Neural progenitor cell (in vitro differentiated cells): Measurements from ENCODE around the gene THRB. TPM values are rescaled to one million over a fixed set of nuclear protein-coding genes. Genes with fewer than 3 reads are reported as not detected.
"Not testable (repeated sequence)": the region's sequence is repeated elsewhere in the genome, so short reads cannot be mapped to it uniquely, and the experiment has no call there.

Experiments
- DNase-seq: peaks from one replicate; pipeline ENCODE4 v3.0.0-alpha.2; 2016; ENCODE audit warnings: low spot score
- H2AFZ ChIP-seq: fragments of 200-600 bp; sonication (generic); replicated peaks from 2 replicates; pipeline ENCODE4 v1.6.1; 2016; ENCODE audit warnings: antibody characterized with exemption
- H3F3A ChIP-seq: fragments of 200-600 bp; sonication (generic); 2 replicates; pipeline ENCODE4 v1.6.1; 2016; ENCODE audit warnings: antibody characterized with exemption, low read depth
- H3K27ac ChIP-seq: fragments of 200-600 bp; sonication (generic); 2 replicates; pipeline ENCODE4 v1.5.1; 2016; ENCODE audit warnings: mild to moderate bottlenecking
- H3K27me3 ChIP-seq: fragments of 200-600 bp; sonication (generic); 2 replicates; pipeline ENCODE4 v1.6.1; 2016; ENCODE audit warnings: mild to moderate bottlenecking, moderate library complexity
- H3K36me3 ChIP-seq: fragments of 200-600 bp; sonication (generic); 2 replicates; pipeline ENCODE4 v1.5.1; 2016
- H3K4me1 ChIP-seq: fragments of 200-600 bp; sonication (generic); 2 replicates; pipeline ENCODE4 v1.6.1; 2016; ENCODE audit warnings: mixed run types
- H3K4me2 ChIP-seq: fragments of 200-600 bp; sonication (generic); 2 replicates; pipeline ENCODE4 v1.6.1; 2016
- H3K4me3 ChIP-seq: fragments of 200-600 bp; sonication (generic); 2 replicates; pipeline ENCODE4 v1.5.1; 2016
- H3K79me2 ChIP-seq: fragments of 200-600 bp; sonication (generic); 2 replicates; pipeline ENCODE4 v1.6.1; 2016; ENCODE audit warnings: low read depth
- H3K9ac ChIP-seq: fragments of 200-600 bp; sonication (generic); 2 replicates; pipeline ENCODE4 v1.6.1; 2016
- H3K9me3 ChIP-seq: fragments of 200-600 bp; sonication (generic); 2 replicates; pipeline ENCODE4 v1.5.1; 2016; ENCODE audit warnings: low read depth
- H4K20me1 ChIP-seq: fragments of 200-600 bp; sonication (generic); 2 replicates; pipeline ENCODE4 v1.6.1; 2016; ENCODE audit warnings: low read depth
- H3K27ac Mint-ChIP-seq: 3 replicates; pipeline ENCODE4 v1.8.0; 2021; ENCODE audit warnings: mixed read lengths
- H3K27me3 Mint-ChIP-seq: 2 replicates; pipeline ENCODE4 v1.8.0; 2022; ENCODE audit warnings: low read depth, mild to moderate bottlenecking, inconsistent platforms, moderate library complexity, mixed read lengths; ENCODE audit not compliant: insufficient read depth
- H3K36me3 Mint-ChIP-seq: 3 replicates; pipeline ENCODE4 v1.8.0; 2021; ENCODE audit warnings: mixed read lengths
- H3K4me1 Mint-ChIP-seq: 3 replicates; pipeline ENCODE4 v1.8.0; 2021; ENCODE audit warnings: mixed read lengths
- H3K4me3 Mint-ChIP-seq: 3 replicates; pipeline ENCODE4 v1.8.0; 2021; ENCODE audit warnings: mild to moderate bottlenecking, moderate library complexity, mixed read lengths
- H3K9me3 Mint-ChIP-seq: 3 replicates; pipeline ENCODE4 v1.8.0; 2020; ENCODE audit warnings: mixed read lengths
- CTCF ChIP-seq: fragments of 200-600 bp; sonication (generic); IDR thresholded peaks from 2 replicates; pipeline ENCODE4 v1.5.1; 2017; ENCODE audit warnings: antibody characterized with exemption, mild to moderate bottlenecking
- EZH2 ChIP-seq: fragments of 200-600 bp; sonication (generic); IDR thresholded peaks from 2 replicates; pipeline ENCODE4 v1.6.1; 2017; ENCODE audit warnings: antibody characterized with exemption, mild to moderate bottlenecking, moderate library complexity
- EZH2phosphoT487 ChIP-seq: fragments of 200-600 bp; sonication (generic); IDR thresholded peaks from 2 replicates; pipeline ENCODE4 v1.6.1; 2017; ENCODE audit warnings: antibody characterized with exemption
- total RNA-seq: library from RNA; depleted of rRNA; stranded (reverse); fragments of >200 nt; gene quantifications from 2 replicates; pipeline ENCODE4 v1.2.3, GENCODE V29; 2015; ENCODE audit warnings: low replicate concordance

Gene THRB
- total RNA-seq, 1 donor from 2014 or later = 1.2 TPM

DNA sequence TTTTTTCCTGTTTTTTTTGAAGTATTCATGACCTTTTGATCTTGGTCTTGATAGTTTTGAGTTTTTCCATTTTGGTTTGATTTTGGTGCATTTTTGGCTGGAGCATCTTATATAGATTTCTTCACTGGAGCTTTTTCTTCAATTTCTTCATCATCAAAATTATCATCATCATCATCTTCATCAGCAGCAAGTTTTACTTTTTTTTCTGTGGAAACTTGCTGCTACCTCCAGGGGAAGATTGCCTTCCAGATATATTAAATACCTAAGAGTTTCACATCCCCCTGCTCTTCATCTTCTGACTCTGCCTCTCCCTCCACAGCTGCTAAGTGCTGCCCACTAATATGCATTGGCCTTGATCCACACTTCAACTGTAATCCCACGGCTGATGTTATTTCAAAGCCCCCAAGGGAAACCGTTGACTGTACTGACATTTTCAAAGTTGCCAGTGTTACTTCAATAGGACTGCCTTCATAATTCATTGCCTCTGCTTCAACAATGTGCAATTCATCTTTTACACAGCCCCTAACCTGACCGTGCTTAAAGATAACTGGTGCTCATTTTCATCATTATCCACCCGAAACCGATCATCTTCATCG lies 397.9 kb downstream of the THRB start:
- no peak overlapping the region for H3K4me3 ChIP-seq
- no peaks in the 10 kb centered on the region for H3K79me2 ChIP-seq
- no peaks in the 10 kb centered on the region for H3K27me3 ChIP-seq
- Mint-ChIP-seq H3K36me3 (peaks cover 2% of the 10 kb centered on the region), H3K4me3 (no peak overlapping the region), H3K4me1 (peaks cover 3% of the 10 kb centered on the region), H3K27me3 (peaks cover 2% of the 10 kb centered on the region), H3K9me3 (peaks cover 3% of the 10 kb centered on the region), H3K27ac (no peak overlapping the region)
- no peaks in the 10 kb centered on the region for H3K36me3 ChIP-seq
- H3K4me1 ChIP-seq = no peaks in the 10 kb centered on the region
- no peak overlapping the region for H3K4me2 ChIP-seq
- TF ChIP-seq CTCF = no peak
- no peak for TF ChIP-seq EZH2
- no peak for TF ChIP-seq EZH2phosphoT487
- no peak overlapping the region for H2AFZ ChIP-seq
- no peak overlapping the region for H3K27ac ChIP-seq
- H3F3A ChIP-seq = no peaks in the 10 kb centered on the region
- H3K9ac ChIP-seq = no peak overlapping the region
- no peaks in the 10 kb centered on the region for H4K20me1 ChIP-seq
- no peaks in the 10 kb centered on the region for H3K9me3 ChIP-seq
- no peak for DNase-seq

DNA sequence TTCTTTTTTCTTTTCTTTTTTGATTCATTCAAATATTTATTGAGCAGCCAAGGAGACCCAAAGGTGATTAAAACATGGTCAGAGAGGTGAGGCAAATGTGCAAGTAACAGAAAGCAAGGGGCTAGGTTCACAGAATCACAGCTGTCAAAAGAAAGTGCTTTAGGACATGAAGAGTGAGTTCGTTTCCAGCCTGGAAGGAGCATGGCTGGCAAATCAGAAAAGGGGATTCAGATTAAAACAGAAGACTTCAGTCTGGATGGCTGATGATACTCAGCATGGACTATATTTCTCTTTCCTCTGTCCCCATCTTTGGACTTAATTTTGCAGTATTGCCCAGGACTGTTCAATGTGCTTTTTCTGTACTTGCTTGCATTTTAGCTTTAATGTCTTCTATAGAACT lies 398.4 kb downstream of the THRB start:
- TF ChIP-seq EZH2phosphoT487 (no peak), EZH2 (no peak), CTCF (no peak)
- H3K79me2 ChIP-seq = no peaks in the 10 kb centered on the region
- H3K27me3 ChIP-seq = no peaks in the 10 kb centered on the region
- Mint-ChIP-seq H3K27me3 (peaks cover 2% of the 10 kb centered on the region), H3K4me3 (no peak overlapping the region), H3K27ac (no peak overlapping the region), H3K36me3 (peaks cover 2% of the 10 kb centered on the region), H3K9me3 (peaks cover 3% of the 10 kb centered on the region), H3K4me1 (peaks cover 3% of the 10 kb centered on the region)
- no peak overlapping the region for H2AFZ ChIP-seq
- no peaks in the 10 kb centered on the region for H3F3A ChIP-seq
- H3K4me2 ChIP-seq = no peak overlapping the region
- H3K4me3 ChIP-seq = no peak overlapping the region
- H3K36me3 ChIP-seq = no peaks in the 10 kb centered on the region
- H3K4me1 ChIP-seq = no peaks in the 10 kb centered on the region
- no peak overlapping the region for H3K9ac ChIP-seq
- H3K9me3 ChIP-seq = no peaks in the 10 kb centered on the region
- no peak for DNase-seq
- H3K27ac ChIP-seq = no peak overlapping the region
- H4K20me1 ChIP-seq = no peaks in the 10 kb centered on the region

GRCh38 chr3:24094818-24095217 lies 399.8 kb downstream of the THRB start:
- H3K4me3 ChIP-seq, H3K36me3 Mint-ChIP-seq, H3K27me3 Mint-ChIP-seq, H2AFZ ChIP-seq, H3K9ac ChIP-seq, H3K4me1 ChIP-seq, H3K27me3 ChIP-seq, H3K27ac ChIP-seq, H3K4me1 Mint-ChIP-seq, H3K27ac Mint-ChIP-seq, H3K36me3 ChIP-seq, H3F3A ChIP-seq, H3K4me2 ChIP-seq, H4K20me1 ChIP-seq, H3K9me3 ChIP-seq, DNase-seq, H3K79me2 ChIP-seq, H3K4me3 Mint-ChIP-seq, H3K9me3 Mint-ChIP-seq: not testable (repeated sequence)

DNA sequence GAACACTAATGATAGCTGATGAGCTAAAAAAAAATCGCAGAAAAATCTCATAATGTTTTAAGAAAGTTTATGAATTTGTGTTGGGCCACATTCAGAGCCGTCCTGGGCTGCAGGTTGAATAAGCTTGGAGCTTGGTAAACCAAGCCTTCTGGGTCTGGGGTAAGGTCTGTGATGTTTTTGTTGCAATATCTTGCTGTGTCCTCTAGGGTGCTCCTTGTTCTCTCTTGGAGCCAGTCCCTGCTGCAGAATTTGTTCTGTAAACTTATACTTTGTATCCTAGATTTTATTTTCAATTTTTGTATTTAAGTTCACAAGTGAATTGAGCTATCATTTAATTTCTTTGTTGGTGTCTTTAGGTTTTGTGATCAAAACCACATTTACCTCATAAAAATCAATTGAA lies 405.9 kb downstream of the THRB start:
- no peak overlapping the region for H3K4me3 Mint-ChIP-seq
- no peak for DNase-seq
- Histone ChIP-seq H3K36me3 (no peaks in the 10 kb centered on the region), H3K79me2 (no peaks in the 10 kb centered on the region), H3K27ac (no peak overlapping the region), H3K9ac (no peak overlapping the region), H3K4me2 (no peak overlapping the region), H3K4me3 (no peak overlapping the region), H3K4me1 (peaks cover 31% of the 10 kb centered on the region), H2AFZ (no peak overlapping the region), H3K9me3 (peaks cover 7% of the 10 kb centered on the region), H3K27me3 (no peaks in the 10 kb centered on the region), H4K20me1 (no peaks in the 10 kb centered on the region), H3F3A (peaks cover 33% of the 10 kb centered on the region)
- peaks cover 2% of the 10 kb centered on the region for H3K9me3 Mint-ChIP-seq
- no peak overlapping the region for H3K27ac Mint-ChIP-seq
- H3K36me3 Mint-ChIP-seq = no peaks in the 10 kb centered on the region
- H3K4me1 Mint-ChIP-seq = peaks cover 6% of the 10 kb centered on the region
- H3K27me3 Mint-ChIP-seq = no peaks in the 10 kb centered on the region
- no peak for TF ChIP-seq EZH2
- peak; percentile 32 for TF ChIP-seq CTCF
